ENCODE results near the gene NCKAP1.

NCKAP1 gene

DNA sequence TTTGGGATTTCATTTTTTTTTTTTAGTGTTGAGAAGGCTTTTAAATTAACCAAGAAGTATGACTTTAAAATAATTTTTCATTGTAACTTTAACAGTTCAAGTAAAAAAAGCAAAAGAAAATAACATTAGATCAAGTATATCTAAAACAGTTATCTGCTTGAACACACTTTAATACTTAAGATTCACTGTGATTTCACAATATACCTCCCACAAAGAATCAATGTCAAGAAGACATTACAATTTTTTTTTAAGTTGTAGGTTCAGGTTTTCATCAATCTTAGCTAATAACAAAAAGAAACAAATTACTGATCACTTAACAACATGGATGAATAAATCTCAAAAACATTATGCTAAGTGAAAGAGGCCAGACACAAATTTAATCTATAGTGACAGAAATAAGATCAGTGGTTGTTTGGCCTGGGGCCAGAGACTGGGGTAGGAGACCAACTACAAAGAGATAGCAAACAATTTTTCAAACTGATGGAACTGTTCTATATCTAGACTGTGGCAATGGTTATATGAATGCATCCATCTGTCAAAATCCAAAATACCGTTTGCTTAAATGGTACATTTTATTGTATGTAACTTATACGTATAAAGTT, 97.0 kb downstream of the NCKAP1 start:
- TF ChIP-seq SPI1 (IDR thresholded peaks at IDR 0.05; ENCODE audit: borderline replicate concordance, low read depth) (no peak), POLR2AphosphoS5 (IDR thresholded peaks at IDR 0.05; ENCODE audit: low read depth) (no peak), GABPA (IDR thresholded peaks at IDR 0.05; ENCODE audit: low read depth) (no peak), REST (IDR thresholded peaks at IDR 0.05; ENCODE audit: insufficient replicate concordance, low read depth) (no peak)
- TF ChIP-seq, protein P1, sequence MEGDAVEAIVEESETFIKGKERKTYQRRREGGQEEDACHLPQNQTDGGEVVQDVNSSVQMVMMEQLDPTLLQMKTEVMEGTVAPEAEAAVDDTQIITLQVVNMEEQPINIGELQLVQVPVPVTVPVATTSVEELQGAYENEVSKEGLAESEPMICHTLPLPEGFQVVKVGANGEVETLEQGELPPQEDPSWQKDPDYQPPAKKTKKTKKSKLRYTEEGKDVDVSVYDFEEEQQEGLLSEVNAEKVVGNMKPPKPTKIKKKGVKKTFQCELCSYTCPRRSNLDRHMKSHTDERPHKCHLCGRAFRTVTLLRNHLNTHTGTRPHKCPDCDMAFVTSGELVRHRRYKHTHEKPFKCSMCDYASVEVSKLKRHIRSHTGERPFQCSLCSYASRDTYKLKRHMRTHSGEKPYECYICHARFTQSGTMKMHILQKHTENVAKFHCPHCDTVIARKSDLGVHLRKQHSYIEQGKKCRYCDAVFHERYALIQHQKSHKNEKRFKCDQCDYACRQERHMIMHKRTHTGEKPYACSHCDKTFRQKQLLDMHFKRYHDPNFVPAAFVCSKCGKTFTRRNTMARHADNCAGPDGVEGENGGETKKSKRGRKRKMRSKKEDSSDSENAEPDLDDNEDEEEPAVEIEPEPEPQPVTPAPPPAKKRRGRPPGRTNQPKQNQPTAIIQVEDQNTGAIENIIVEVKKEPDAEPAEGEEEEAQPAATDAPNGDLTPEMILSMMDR (IDR thresholded peaks at IDR 0.05; ENCODE audit: insufficient read depth, low read length): no peak
- no peak overlapping the region for H3K27ac ChIP-seq (replicated peaks)
- no peaks in the 10 kb centered on the region for H3K27me3 ChIP-seq (ENCODE audit: insufficient read depth, poor library complexity, severe bottlenecking)
- no peak overlapping the region for H3K4me3 ChIP-seq (replicated peaks; ENCODE audit: insufficient read depth, low read length)
- no peak for DNase-seq (ENCODE audit: low read depth in 1 of 2, low spot score in 1 of 2)

DNA sequence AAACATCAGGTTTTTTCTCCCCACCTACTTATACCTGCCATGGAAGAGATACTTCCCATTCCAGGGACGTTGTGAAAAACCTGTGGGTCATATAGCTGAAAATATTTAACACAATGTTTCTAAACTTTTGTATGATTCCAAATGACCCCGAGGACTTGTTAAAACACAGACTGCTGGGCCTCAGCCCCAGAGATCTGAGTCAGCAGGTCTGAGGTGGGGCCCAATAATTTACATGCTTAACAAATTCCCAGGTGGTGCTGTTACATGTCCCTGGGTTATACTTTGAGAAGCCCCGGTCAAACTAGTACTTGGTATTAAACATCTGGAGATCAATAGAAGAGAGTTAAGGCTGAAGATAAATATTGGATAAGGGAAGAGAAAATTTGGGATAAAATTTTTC, 100.4 kb downstream of the NCKAP1 start:
- no peaks in the 10 kb centered on the region for H3K27me3 ChIP-seq (ENCODE audit: insufficient read depth, poor library complexity, severe bottlenecking)
- no peak overlapping the region for H3K4me3 ChIP-seq (replicated peaks; ENCODE audit: insufficient read depth, low read length)
- no peak for DNase-seq (ENCODE audit: low read depth in 1 of 2, low spot score in 1 of 2)
- no peak for TF ChIP-seq REST (IDR thresholded peaks at IDR 0.05; ENCODE audit: insufficient replicate concordance, low read depth)
- TF ChIP-seq GABPA (IDR thresholded peaks at IDR 0.05; ENCODE audit: low read depth): no peak
- TF ChIP-seq SPI1 (IDR thresholded peaks at IDR 0.05; ENCODE audit: borderline replicate concordance, low read depth): no peak
- TF ChIP-seq, protein P1 (IDR thresholded peaks at IDR 0.05; ENCODE audit: insufficient read depth, low read length): no peak
- no peak for TF ChIP-seq POLR2AphosphoS5 (IDR thresholded peaks at IDR 0.05; ENCODE audit: low read depth)
- H3K27ac ChIP-seq (replicated peaks): no peak overlapping the region

GRCh38 chr2:182933629-182934028, 104.6 kb downstream of the NCKAP1 start:
- no peak for DNase-seq (ENCODE audit: low read depth in 1 of 2, low spot score in 1 of 2)
- Histone ChIP-seq H3K27ac (replicated peaks) (no peak overlapping the region), H3K27me3 (ENCODE audit: insufficient read depth, poor library complexity, severe bottlenecking) (no peaks in the 10 kb centered on the region), H3K4me3 (replicated peaks; ENCODE audit: insufficient read depth, low read length) (no peak overlapping the region)
- TF ChIP-seq SPI1 (IDR thresholded peaks at IDR 0.05; ENCODE audit: borderline replicate concordance, low read depth) (no peak), GABPA (IDR thresholded peaks at IDR 0.05; ENCODE audit: low read depth) (no peak), POLR2AphosphoS5 (IDR thresholded peaks at IDR 0.05; ENCODE audit: low read depth) (no peak)

DNA sequence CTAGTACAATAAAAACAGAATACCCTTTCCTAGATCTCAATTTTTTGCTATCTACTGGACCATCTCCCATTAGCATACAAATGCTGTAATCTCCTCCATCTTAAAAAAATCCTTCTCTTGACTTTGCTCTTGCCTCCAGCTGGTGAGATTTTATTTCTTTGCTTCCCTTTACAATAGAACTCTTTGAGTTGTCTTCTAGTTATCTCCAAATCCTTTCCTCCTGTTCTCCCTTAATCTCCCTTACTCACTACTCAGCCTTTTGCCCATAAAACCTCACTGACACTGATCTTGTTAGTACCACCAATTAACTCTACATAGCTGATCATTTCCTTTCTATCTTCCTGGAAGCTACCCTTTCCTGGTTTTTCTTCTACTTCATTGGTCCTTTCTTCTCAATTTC, 108.3 kb downstream of the NCKAP1 start:
- no peak for DNase-seq (ENCODE audit: low read depth in 1 of 2, low spot score in 1 of 2)
- Histone ChIP-seq H3K27me3 (ENCODE audit: insufficient read depth, poor library complexity, severe bottlenecking) (no peaks in the 10 kb centered on the region), H3K27ac (replicated peaks) (no peak overlapping the region), H3K4me3 (replicated peaks; ENCODE audit: insufficient read depth, low read length) (no peak overlapping the region)
- TF ChIP-seq, protein P1 (IDR thresholded peaks at IDR 0.05; ENCODE audit: insufficient read depth, low read length): no peak
- TF ChIP-seq POLR2AphosphoS5 (IDR thresholded peaks at IDR 0.05; ENCODE audit: low read depth) (no peak), GABPA (IDR thresholded peaks at IDR 0.05; ENCODE audit: low read depth) (no peak), REST (IDR thresholded peaks at IDR 0.05; ENCODE audit: insufficient replicate concordance, low read depth) (no peak), SPI1 (IDR thresholded peaks at IDR 0.05; ENCODE audit: borderline replicate concordance, low read depth) (no peak)
